Activated CD4-positive, alpha-beta T cell treated with anti-CD3 and anti-CD28 coated beads, Interleukin-2, amount 50 U/mL, for 1 hour (primary cell): ENCODE measurements around the gene PSD4.
A peak's percentile ranks its signal among the peaks of the same experiment; 100 is the strongest.

Experiments used
- DNase-seq: peaks from one replicate; pipeline ENCODE4 v3.0.0-alpha.2; 2020

Gene PSD4

DNA sequence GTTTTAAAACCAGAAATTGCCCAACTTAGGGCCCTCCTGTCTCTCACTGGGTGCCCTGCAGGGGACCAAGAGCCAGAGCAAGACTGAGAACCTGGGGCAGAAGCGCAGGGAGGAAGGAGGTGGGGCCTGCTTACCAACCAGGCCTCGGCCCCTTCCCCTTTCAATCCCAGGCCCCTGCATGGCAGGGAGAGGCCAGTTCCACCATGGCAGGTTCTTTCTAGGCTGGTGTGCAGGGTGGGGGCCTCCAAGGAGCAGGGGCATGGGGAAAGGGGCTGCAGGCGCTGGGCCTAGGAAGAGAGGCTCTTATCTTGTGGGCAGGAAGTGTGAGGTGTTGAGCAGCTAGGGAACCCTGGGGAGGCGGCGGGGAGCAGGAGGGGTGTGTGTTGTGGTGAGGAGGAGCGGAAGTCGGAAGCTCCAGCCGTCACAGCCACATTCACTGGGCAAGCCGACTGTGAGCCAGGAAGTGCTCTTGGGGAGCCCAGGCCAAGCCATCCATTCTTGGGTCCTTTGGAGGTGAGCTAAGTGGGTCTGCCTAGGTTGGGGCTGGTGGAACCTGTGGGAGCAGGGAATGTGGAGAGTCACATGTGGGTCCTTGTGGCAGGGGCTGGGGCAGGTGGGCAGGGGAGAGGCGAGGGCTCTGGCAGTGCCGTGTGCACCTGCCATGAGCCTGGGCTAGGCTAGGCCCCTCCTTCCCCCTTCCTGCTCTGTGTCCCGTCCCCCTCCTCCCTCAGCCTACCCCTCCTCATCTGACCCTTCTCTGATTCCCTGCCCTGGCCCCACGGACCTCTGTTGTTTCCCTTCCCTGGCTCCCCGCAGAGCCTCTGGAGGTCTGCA lies at the start of gene PSD4:
Gene PSD4, plus strand, starts transcription at position 430 of the 834 bp plus-strand sequence. CDS start 8,486 bp downstream, outside the sequence.
- DNase-seq = peak; percentile 83

DNA sequence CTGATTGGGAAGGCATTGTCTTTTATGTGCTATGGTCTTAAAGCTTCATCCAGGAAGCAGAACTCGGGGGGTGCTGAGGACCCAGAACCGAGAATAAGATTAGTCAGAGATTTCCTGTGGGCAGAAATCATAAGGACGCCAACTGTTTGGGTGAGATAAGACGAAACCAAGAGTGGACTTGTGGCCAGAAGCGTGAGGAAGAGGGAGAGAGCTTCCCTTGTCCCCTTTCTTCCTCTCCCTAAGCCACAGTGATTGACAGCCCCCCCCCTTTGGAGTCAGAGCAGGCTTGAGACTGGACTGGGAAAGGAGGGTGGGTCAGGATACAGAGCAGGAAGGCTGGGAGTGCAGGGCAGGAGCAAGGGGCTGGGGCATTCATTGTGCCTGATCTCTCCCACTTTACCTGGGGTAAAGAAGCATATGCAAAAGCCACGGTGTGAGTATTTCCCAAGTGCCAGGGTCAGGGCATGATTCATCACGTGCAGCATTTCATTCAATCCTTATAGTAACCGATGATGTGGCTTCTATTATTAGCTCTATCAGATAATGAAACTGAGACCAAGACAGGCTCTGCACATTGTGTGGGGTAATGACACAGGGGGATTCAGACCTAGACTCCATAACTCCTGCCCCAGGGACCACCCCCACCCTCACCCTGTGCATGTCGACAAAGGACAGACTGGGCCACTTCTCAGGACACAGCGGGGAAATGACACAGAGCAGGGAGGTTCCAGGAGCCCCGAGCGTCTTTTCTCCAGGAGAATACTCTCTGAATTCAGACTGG lies 49.4 kb upstream of the PSD4 start:
- no peak for DNase-seq

DNA sequence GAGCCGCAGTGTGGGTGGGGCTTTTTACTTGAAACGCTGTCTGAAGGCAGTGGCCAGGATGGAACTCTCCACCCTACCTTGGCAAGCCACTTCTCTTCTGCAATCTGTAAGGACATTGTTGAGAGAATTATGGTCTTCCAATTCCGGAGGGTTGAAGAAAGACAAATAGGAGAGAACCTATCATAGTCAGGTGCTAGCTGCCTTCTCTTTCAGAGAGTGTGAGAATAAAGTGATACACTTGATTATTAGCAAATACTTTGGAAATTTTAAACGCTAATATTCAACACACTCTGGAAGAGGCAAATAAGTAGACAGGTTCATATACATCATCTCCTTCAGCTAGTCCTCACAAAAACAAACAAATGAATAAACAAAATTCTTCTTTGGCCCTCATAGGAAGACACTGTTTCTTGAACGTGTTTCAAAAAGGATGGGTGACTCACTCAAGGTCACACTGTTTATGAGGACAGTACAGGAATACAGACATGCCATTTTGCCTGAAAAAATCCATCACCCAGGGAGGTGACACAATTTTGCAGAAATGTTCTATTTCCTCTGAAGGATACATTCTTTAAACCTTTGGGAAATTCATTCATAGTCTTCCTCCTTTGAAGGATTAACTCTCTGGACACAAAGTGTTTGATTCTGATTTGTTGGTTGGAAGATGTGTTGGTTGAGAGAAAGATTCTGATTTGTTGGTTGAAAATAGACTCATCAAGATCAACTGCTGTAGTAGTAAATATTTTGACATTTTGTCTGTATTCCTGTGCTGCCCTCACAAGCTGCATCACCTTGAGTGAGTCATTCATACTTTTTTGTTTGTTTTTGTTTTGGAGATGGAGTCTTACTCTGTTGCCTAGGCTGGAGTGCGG lies 48.6 kb upstream of the PSD4 start:
- DNase-seq = no peak

DNA sequence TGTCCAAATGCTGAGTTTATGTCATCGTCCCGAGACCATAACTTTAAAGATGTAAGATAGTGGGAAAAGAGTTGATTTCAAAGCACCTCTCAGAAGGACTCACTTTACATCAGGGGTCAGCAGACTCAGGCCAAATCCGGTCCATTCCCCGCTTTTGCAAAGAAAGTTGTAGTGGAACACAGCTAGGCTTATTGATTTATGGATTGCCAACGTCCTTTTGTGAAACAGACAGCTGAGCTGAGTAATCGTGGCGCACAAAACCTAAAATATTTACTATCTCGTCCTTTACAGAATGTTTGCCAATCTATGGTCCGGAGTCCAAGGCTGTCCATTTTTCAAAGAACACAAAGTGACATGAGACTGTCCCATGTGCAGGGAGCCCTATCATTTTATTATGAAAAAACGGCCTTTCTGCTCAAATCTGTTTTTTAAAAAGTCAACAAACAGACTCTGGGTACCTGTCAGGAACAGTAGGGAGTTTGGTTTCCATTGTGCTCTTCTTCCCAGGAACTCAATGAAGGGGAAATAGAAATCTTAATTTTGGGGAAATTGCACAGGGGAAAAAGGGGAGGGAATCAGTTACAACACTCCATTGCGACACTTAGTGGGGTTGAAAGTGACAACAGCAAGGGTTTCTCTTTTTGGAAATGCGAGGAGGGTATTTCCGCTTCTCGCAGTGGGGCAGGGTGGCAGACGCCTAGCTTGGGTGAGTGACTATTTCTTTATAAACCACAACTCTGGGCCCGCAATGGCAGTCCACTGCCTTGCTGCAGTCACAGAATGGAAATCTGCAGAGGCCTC lies 46.7 kb upstream of the PSD4 start, which contains the start of gene IL1RN:
Gene IL1RN, plus strand, starts transcription at position 754 of the 801 bp plus-strand sequence. Its CDS starts 27 bp downstream, at position 781.
- DNase-seq = no peak

DNA sequence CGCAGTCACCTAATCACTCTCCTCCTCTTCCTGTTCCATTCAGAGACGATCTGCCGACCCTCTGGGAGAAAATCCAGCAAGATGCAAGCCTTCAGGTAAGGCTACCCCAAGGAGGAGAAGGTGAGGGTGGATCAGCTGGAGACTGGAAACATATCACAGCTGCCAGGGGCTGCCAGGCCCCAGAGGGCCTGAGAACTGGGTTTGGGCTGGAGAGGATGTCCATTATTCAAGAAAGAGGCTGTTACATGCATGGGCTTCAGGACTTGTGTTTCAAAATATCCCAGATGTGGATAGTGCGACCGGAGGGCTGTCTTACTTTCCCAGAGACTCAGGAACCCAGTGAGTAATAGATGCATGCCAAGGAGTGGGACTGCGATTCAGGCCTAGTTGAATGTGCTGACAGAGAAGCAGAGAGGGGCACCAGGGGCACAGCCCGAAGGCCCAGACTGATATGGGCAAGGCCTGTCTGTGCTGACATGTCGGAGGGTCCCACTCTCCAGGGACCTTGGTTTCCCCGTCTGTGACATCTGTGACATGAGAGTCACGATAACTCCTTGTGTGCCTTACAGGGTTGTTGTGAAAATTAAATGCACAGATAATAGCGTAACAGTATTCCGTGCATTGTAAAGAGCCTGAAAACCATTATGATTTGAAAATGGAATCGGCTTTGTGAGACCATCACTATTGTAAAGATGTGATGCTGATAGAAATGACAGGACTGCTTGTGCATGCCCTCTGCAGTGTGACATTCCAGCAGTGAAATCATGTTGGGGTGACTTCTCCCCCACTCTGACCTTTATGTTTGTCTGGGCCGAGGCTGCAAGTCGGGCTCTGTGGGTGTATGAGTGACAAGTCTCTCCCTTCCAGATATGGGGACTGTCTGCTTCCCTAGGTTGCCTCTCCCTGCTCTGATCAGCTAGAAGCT lies 45.9 kb upstream of the PSD4 start:
- DNase-seq = no peak

DNA sequence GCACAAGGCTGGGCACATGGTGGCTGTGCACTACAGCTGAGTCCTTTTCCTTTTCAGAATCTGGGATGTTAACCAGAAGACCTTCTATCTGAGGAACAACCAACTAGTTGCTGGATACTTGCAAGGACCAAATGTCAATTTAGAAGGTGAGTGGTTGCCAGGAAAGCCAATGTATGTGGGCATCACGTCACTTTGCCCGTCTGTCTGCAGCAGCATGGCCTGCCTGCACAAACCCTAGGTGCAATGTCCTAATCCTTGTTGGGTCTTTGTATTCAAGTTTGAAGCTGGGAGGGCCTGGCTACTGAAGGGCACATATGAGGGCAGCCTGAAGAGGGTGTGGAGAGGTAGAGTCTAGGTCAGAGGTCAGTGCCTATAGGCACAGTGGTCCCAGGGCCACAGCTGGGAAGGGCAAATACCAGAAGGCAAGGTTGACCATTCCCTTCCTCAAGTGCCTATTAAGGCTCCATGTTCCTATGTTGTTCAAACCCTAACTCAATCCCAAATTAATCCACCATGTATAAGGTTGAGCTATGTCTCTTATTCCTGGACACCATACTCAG lies 44.2 kb upstream of the PSD4 start:
- no peak for DNase-seq

DNA sequence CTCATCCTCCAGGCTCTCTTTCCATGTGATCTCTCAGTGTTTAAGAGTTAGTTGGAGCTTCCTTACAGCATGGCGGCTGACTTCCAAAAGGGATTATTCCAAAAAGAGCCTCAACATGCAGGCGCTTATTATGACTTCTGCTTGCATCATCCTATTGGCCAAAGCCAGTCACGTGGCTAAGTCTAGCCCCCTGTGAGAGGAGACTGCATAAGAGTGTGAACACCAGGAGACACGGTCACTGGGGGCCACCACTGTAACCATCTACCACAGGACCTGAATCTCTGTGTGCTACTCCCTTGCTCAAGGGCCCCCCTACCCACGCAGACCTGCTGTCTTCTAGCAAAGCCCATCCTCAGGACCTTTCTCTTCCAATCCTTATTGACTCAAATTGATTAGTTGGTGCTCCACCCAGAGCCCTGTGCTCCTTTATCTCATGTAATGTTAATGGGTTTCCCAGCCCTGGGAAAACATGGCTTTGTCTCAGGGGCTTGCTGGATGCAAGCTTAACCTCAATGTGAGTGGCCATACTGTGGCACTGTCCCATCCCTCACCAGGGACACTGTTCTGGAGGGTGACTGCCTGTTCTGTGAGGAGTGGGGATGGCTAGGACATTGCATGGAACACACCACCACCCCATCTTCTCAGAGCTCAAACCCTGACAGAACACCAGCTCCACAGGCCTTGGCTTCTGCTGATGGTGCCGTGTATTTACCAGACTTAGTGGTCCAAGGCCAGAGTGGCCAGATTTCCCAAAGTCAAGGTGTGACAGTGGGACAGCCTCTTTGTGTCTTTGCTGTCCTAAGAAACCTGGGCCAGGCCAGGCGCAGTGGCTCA lies 42.2 kb upstream of the PSD4 start:
- no peak for DNase-seq

DNA sequence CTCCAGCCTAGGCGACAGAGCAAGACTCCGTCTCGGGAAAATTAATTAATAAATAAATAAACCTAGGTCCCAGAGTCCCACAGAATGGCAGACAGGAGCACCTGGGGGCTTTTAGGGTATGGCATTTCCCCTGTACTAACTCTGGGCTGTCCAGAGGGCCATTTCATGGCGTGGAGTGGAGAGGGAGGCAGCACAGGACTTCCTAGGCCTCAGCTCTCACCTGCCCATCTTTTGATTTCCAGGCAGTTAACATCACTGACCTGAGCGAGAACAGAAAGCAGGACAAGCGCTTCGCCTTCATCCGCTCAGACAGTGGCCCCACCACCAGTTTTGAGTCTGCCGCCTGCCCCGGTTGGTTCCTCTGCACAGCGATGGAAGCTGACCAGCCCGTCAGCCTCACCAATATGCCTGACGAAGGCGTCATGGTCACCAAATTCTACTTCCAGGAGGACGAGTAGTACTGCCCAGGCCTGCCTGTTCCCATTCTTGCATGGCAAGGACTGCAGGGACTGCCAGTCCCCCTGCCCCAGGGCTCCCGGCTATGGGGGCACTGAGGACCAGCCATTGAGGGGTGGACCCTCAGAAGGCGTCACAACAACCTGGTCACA lies 41.3 kb upstream of the PSD4 start:
- DNase-seq = no peak

DNA sequence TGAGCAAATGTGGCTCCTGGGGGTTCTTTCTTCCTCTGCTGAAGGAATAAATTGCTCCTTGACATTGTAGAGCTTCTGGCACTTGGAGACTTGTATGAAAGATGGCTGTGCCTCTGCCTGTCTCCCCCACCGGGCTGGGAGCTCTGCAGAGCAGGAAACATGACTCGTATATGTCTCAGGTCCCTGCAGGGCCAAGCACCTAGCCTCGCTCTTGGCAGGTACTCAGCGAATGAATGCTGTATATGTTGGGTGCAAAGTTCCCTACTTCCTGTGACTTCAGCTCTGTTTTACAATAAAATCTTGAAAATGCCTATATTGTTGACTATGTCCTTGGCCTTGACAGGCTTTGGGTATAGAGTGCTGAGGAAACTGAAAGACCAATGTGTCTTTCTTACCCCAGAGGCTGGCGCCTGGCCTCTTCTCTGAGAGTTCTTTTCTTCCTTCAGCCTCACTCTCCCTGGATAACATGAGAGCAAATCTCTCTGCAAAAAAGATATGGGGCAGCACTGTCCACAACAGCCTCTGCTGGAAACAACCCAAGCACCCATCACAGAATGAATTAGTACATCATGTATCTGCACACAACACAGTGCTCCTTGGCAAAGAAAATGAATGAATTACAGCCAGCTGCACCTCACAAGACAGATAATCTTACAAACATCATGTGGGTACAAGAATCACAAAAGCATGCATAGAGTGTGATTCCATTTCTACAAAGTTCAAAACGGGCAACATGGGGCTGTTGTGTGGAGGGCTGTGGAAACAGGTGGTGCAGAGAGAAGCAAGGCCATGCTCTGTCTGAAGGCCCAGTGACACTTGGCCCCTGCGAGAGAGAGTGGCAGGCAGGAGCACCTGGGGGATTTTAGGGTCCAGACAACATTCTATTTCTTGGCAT lies 39.8 kb upstream of the PSD4 start:
- no peak for DNase-seq

DNA sequence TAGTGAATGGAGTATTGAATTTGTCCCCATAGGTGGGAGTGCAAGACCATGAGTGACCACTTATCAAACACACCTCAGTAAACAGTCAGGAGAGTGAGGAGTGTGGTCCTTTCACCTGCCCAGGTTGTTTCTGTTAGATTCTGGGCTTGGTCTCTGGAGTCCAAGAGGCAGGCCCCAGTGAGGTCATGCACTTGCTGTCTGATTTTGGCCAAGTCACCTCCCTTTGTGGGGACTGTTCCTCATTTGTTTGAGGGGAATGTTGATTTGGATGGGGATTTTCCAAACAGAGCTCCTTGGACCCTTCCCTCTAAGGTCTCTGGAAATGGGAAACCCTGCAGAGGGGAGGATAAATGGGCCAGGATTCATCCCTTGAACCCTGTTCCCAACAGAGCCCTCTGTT lies 39.1 kb upstream of the PSD4 start:
- DNase-seq = no peak

DNA sequence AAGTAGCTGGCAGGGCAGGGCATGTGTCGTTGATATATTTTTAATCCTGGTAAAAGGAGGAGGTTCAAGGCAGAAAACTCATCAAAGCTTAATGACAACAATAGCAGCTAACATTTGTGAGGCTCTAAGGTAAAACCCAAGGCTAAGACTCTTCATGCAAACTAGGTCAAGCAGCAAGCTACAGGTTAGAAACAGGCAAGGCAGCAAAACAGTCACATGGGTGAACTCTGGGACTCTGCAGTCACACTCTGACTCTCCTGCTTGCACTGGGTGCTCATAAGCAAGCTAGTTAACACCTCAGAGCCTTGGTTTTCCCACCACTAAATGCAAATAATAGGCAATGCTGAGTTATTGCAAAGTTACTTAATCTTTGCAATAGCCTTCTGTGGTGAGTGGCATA lies 38.5 kb upstream of the PSD4 start:
- DNase-seq = no peak

DNA sequence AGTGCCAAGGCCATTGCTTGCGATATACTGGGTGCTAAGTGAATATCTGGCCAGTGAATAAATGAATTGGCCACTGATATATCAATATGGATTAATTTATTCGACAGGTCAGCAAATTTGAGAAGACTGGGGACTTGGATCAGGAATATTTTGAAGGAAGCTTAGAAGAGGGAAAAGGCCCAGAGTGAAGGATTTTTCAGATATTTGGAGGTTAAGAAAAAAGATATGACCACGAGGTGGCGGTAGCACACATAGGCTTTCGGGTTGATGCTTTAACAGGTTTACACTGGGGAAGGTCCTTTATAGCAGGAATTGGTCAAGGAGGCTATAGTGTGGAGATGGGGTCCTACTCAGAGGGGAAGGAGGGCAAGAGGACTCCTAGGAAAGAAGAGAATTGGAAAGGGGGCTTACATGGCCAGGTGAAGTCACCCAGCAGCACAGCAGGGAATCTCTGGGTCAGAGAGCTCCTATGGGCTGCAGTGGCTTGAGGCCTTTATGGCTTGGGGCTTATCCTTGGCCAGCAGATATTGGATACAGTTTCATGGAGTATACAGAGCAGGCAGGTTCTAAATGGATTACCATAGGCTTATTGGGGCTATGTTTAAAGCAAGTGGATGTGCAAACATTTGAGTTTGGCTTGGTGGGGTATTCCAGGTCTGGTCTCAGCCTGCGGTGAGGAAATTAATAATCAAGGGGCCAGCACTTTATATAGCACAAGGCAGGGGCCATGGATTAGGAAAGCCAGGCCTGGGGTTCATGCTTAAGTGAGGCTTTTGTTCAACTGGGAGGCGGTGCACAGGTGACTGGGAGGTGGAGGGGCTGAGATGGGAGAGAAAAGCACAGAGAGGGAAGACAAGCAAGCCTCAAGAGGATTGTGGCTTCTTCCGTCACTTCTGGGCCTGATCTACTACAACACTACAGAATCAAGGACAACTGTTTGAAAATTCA lies 36.7 kb upstream of the PSD4 start:
- DNase-seq = peak; percentile 23

DNA sequence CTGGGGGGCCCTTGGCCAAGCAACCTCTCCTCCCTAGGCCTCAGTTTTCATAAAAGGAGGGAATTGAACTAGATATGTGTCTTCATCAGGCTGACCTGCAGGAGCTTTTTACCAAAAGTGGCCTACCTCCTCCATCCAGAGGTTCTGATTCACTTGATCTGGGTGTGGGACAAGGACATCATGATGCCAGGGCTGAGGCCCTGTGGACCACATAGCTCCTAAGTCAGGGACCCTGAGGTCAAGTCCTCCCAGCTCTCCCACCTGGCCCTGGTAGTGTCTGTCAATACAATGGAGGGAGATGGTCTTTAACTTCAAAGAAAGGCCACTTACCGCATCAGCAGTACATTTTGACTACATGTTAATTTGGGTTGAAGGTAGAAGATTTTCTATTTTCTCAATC lies 35.9 kb upstream of the PSD4 start:
- no peak for DNase-seq

DNA sequence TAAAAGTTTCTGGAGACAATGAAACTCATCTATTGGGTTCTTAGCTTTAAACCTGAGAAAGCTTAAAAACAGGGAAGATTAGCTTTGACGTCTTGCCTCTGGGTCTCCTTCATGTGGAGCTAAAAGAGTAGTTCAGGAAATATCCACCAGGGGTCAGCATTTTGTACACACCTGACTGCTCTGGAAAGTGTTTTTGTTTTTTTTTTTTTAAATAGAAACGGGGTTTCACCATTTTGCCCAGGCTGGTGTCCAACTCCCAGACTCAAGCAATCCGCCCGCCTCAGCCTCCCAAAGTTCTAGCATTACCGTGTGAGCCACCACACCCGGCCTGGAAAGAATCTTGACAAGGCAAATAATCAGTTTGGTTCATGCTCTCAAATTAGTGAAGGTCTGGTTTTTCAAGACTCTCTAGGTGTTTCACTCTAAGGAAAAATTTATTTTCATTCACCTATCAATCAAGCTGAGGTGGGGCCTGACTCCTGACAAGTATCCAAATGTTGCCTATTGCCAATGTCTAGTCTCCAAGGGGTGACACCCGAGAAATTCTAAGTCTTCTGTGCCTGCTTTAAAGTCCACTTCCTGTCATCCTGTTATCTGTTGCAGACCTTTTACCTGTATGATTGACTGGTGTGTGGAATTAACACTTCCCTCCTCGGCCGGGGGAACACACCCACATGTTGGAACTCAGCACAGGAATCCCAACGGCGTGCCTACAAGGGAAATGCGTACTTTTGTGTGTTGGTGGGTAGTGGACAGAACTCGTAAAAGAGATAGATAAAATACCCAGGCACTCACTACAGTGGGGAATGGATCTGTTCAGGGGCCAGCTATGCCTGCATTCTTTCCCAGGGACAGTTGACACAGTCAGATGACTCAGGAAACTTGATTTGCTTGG lies 35.1 kb upstream of the PSD4 start:
- peak; percentile 21 for DNase-seq

DNA sequence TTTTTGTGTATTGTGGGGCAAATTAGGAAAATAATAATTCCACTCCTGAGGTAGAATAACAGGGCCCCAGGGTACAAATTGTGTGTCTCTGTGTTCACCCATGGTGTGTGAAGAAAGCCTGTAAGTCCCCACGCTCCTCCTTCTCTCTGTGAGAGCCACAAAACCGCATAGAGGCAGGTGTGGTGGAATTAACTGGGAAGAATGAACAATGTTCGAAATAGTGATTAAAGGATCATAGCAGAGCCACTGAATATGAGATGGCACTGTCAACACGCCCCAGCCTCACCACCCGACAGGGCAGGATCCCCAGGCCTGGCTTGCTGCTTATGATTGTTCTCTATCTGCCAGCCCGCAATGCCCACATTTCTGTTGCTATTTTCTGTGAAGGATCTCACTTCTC lies 32.3 kb upstream of the PSD4 start:
- DNase-seq = no peak

DNA sequence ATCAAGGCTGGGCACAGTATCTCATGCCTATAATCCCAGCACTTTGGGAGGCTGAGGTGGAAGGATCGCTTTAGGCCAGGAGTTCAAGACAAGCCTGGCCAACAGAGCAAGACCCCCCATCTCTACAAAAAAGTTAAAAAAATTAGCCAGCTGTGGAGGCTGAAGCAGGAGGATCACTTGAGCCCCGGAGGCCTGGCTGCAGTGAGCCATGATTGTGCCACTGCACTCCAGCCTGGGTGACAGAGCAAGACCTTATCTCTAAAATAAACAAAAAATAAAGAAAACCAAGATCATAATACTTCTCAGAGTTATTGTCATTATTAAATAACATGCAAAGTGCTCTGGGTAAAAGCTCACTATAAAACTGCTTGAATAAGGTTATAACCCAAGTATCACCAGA lies 31.5 kb upstream of the PSD4 start:
- DNase-seq = no peak
